GM21390 (cell line): Measurements from ENCODE around the gene UNK.
"Not testable (repeated sequence)": the region's sequence is repeated elsewhere in the genome, so short reads cannot be mapped to it uniquely, and the experiment has no call there.

Experiments
- ATAC-seq: cut with Tn5 transposase; IDR thresholded peaks from one replicate; pipeline ENCODE4 v1.9.1; 2021; ENCODE audit not compliant: unreplicated experiment

UNK gene

GRCh38 chr17:75869282-75870141, 84.9 kb downstream of the UNK start:
- no peak for ATAC-seq

GRCh38 chr17:75870228-75870627, 85.6 kb downstream of the UNK start:
- not testable (repeated sequence) for ATAC-seq

- no peak for ATAC-seq
These were observed 88.1 kb downstream of the UNK start for GRCh38 chr17:75872434-75873351.

GRCh38 chr17:75873587-75874322, 89.1 kb downstream of the UNK start:
- ATAC-seq: no peak

- ATAC-seq: no peak
These were observed 89.9 kb downstream of the UNK start for GRCh38 chr17:75874323-75875181.
